IPS-NIHi7 (cell line): Measurements from ENCODE around the gene GLRX5.

Experiments used
- DNase-seq: peaks from one replicate; pipeline ENCODE4 v3.0.0; 2012; ENCODE audit warnings: mixed read lengths; ENCODE audit errors: extremely low spot score

GLRX5 gene

GRCh38 chr14:95534299-95535225 is at the start of gene GLRX5:
TSS of gene GLRX5 (plus strand) at chr14:95535050. CDS start at chr14:95535090, 40 bp downstream.
- DNase-seq: peak; percentile 98

GRCh38 chr14:95485222-95485819 is 49.5 kb upstream of the GLRX5 start:
- peak; percentile 48 for DNase-seq

GRCh38 chr14:95486875-95487668 is 47.8 kb upstream of the GLRX5 start:
- DNase-seq: no peak

GRCh38 chr14:95487669-95488084 is 47.2 kb upstream of the GLRX5 start:
- DNase-seq: no peak

- no peak for DNase-seq
Measured at GRCh38 chr14:95488376-95489213, 46.3 kb upstream of the GLRX5 start.

- no peak for DNase-seq
Measured at GRCh38 chr14:95489214-95490137, 45.4 kb upstream of the GLRX5 start.

GRCh38 chr14:95490138-95490509 is 44.7 kb upstream of the GLRX5 start:
- DNase-seq: no peak

- no peak for DNase-seq
Measured at GRCh38 chr14:95490727-95491451, 44.0 kb upstream of the GLRX5 start.

- no peak for DNase-seq
Measured at GRCh38 chr14:95491936-95492608, 42.8 kb upstream of the GLRX5 start.

- no peak for DNase-seq
Measured at GRCh38 chr14:95493503-95493902, 41.3 kb upstream of the GLRX5 start.

GRCh38 chr14:95493976-95494375 is 40.9 kb upstream of the GLRX5 start:
- no peak for DNase-seq

GRCh38 chr14:95494456-95494855 is 40.4 kb upstream of the GLRX5 start:
- DNase-seq: no peak

- DNase-seq: no peak
Measured at GRCh38 chr14:95495076-95495475, 39.8 kb upstream of the GLRX5 start.

- no peak for DNase-seq
Measured at GRCh38 chr14:95495538-95496025, 39.3 kb upstream of the GLRX5 start.

GRCh38 chr14:95496111-95496681 is 38.7 kb upstream of the GLRX5 start:
- DNase-seq: no peak

- no peak for DNase-seq
Measured at GRCh38 chr14:95496690-95497259, 38.1 kb upstream of the GLRX5 start.

- no peak for DNase-seq
Measured at GRCh38 chr14:95497561-95498011, 37.3 kb upstream of the GLRX5 start.
